Kasumi-1 (cell line): ENCODE data around the gene ANKRD33B.
"Not testable (repeated sequence)": the region's sequence is repeated elsewhere in the genome, so short reads cannot be mapped to it uniquely, and the experiment has no call there.

Experiments used
- DNase-seq, 2 experiments: peaks; one replicate each; lab custom pipeline; 2025; lab: John Stamatoyannopoulos, UW

ANKRD33B gene

DNA sequence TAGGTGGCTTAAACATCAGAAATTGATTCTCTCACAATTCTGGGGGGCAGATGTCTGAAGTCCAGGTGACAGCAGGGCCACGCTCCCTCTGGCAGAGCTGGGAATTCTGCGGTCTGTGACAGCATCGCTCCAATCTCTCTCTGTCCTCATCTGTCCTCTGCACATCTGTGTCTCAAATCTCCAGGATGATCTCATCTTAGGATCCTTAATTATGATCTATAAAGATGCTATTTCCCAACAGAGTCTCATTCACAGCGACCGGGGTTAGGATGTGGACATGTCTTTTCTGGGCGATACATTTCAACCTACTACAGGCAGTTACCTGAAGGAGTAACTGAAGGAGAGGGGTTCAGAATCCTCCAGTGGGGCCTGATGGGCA lies 31.4 kb downstream of the ANKRD33B start:
- DNase-seq, result no peak

DNA sequence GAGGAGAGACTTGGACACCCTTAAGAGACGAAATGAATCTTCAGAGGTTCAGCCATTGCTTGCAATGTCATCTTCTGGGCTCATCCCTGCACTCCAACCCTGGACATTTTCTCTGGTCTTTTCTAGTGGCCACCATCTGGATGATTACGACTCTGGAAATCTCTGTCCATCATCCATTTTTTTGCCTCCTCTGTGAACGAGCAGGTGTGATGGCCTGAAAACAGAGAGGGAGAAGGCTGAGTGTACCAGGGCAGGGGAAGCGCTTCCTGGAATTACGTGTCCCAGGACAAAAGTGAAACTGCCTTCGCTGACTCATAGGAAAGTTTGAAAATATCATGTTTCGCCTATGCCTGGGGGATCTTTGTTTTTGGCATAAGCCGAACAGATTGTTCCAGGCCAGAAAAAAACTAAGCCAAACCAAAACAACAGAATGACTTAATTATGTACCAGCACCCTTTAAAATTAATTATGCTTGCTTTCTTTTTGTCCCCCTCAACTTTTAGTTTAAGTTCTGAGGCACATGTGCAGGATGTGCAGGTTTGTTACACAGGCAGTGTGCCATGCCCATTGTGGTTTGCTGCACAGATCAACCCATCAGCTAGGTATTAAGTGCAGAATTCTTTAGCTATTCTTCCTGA lies 31.9 kb downstream of the ANKRD33B start:
- no peak for DNase-seq

DNA sequence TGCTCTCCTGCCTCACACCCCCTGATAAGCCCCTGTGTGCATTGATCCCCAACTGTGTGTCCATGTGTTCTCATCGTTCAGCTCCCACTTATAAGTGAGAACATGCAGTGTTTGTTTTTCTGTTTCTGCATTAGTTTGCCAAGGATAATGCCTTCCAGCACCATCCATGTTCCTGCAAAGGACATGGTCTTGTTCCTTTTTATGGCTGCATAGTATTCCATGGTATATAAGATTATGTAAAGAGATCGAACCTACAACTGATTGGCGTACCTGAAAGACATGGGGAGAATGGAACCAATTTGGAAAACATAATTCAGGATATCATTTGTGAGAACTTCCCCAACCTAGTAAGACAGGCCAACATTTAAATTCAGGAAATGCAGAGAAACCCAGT lies 32.4 kb downstream of the ANKRD33B start:
- DNase-seq, result no peak

DNA sequence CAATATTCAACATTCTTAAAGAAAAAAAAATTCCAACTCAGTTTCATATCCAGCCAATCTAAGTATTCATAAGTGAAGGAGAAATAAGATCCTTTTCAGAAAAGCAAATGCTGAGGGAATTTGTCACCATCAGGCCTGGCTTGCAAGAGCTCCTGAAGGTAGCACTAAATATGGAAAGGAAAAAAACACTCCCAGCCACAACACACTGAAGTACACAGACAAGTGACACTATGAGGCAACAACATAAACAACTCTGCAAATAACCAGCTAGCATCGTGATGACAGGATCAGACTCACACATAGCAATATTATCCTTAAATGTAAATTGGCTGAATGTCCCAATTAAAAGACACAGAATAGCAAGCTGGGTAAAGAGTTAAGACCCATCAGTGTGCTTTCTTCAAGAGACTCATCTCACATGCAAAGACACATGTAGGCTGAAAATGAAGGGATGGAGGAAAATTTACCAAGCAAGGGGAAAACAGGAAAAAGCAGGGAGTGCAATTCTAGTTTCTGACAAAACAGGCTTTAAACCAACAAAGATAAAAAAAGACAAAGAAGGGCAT lies 33.1 kb downstream of the ANKRD33B start:
- no peak for DNase-seq

GRCh38 chr5:10599113-10599512 lies 35.2 kb downstream of the ANKRD33B start:
- no peak for DNase-seq

DNA sequence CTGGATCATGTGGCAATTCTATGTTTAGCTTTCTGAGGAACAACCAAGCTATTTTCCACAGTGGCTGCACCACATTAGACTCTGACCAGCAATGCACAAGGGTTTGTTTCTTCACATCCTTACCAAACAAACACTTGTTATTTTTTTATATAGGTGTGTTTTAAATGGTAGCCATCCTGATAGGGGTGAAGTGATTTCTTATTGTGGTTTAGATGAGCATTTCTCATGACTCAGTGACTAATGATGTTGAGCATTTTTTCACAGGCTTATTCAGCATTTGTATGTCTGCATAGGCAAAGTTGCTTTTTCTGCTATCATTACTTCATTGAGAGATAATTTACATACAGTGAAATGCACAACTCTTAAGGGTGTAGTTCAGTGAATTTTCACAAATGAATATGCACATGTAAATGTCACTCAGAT lies 36.0 kb downstream of the ANKRD33B start:
- no peak for DNase-seq

- no peak for DNase-seq
These were observed 36.9 kb downstream of the ANKRD33B start for GRCh38 chr5:10600626-10601245.

- no peak for DNase-seq
These were observed 37.6 kb downstream of the ANKRD33B start for GRCh38 chr5:10601246-10602030.

- DNase-seq, result no peak
These were observed 38.3 kb downstream of the ANKRD33B start for GRCh38 chr5:10602031-10602806.

GRCh38 chr5:10604975-10605374 lies 41.1 kb downstream of the ANKRD33B start:
- DNase-seq, result no peak

DNA sequence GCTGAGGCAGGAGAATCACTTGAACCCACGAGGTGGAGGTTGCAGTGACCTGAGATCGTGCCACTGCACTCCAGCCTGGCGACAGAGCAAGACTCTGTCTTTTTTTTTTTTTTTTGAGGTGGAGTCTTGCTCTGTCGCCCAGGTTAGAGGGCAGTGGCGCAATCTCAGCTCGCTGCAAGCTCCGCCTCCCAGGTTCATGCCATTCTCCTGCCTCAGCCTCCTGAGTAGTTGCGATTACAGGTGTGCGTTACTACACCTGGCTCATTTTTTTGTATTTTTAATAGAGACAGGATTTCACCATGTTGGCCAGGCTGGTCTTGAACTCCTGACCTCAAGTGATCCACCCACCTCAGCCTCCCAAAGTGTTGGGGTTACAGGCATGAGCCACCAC lies 42.8 kb downstream of the ANKRD33B start:
- not testable (repeated sequence) for DNase-seq

DNA sequence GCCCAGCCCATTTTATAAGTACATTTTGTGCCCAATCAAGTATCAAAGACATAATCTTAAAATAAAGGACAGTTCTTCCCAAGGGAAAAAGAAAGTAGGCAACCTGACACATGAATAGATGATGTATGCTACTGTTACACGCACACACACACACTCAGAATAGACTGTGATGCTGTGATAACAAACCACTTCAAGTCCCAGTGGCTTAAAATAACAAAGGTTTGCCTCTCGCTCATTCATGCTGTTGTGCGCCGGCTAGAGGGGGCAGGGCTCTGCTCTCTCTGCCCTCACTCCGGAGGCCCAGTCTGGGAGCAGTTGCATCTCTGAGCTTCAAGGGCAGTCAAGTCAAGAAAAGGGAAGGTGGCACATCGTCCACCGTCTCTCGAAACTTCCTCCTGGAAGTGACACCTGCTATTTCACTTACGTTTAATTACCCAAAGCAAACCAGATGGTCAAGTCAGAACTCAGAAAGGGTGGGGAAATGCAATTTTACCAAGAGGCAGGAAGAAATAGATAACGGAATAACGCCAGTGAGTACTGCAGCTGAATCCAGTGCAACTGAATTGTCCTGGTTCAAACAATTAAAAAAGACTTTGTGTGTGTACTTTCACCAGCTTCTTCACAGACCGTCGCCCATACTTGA lies 43.3 kb downstream of the ANKRD33B start:
- peak; percentile 72 to 83 for DNase-seq

GRCh38 chr5:10607666-10608073 lies 43.8 kb downstream of the ANKRD33B start:
- peak; percentile 83 to 89 for DNase-seq

- DNase-seq, result not testable (repeated sequence)
These were observed 44.2 kb downstream of the ANKRD33B start for GRCh38 chr5:10608081-10608480.

DNA sequence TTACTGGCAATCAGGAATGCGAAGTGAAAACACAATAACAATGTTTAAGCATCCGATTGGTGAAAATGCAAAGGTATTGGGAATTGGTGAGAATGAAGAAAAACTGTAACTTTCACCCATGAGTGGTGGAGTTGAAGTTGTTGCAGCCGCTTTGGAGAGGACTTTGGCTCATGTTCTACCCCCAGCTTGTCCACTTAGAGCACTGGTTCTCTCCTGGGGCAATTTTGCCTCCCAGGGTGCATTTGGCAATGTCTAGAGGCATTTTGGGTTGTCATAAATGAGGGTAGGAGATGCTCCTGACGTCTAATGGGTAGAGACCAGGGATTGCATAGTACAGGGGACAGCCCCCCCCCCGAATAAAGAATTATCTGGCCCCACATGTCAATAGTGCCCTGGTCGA lies 46.2 kb downstream of the ANKRD33B start:
- no peak for DNase-seq

DNA sequence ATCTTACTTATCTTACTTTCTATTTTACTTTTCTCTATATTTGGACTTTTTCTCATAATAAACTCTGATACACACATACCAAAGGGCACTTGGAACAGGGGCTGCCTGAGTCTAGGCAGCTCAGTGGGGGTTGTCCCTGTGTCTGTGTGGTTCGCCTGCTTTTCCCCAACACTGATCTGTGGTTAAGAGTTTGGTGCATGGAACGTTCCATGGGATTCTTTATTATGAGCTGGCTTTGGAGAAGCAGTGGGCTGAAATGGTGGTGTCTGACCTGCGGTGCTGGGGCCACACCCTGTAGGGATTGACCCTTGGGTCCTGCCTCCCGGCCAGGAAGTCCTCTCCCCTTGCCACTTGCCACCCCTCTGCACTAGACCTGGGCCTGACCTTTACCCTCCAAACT lies 47.4 kb downstream of the ANKRD33B start:
- no peak for DNase-seq

DNA sequence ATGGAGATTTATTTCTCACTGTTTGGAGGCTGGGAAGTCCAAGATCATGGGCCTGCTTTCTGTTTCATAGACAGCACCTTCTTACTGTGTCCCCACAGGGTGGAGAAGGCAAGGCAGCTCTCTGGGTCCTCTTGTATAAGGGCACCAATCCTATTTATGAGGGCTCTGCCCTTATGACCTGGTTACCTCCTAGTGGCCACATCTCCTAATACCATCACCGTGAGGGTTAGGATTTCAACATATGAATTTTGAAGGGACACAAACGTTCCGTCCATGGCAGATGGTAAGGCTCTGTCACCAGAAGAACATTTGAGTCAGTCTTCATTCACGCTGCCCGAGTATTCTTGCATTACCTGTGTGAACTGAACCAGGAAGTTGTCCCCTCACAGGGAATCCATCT lies 48.4 kb downstream of the ANKRD33B start:
- no peak for DNase-seq

DNA sequence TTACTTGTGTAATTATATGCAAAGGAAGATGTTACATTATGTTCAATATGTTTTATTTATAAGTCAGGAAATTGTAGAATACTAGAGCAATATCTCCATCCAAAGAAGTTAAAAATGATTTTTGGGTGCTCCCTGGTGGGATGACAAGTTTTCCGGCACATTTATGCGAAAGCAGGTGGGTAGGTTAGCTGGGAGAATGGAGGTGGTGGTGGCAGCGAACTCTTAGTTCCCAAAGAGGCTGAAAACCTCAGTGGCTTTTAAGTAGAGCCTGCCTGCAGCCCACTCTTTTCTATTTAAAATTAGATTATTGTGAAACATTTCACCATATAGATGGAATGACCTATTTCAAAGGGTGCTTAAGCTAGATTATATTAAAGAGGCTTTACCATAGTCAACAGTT lies 51.8 kb downstream of the ANKRD33B start:
- DNase-seq, result no peak

- no peak for DNase-seq
These were observed 53.2 kb downstream of the ANKRD33B start for GRCh38 chr5:10617103-10617502.

DNA sequence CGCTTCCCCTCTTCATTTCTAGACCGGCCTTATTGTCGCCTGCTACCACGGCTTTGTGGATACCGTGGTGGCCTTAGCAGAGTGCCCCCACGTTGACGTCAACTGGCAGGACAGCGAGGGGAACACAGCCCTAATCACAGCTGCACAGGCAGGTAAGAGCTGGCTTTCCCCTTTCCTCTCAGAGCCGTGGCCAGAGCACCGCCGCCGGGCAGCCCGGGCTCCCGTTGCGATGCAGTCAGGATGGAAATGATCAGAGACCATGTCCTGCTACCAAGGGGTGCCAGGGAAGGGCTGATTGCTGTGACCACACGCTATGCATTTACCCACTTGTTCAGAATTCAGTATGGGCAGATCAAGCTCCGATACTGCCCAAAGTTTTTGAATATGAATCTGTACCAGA lies 54.4 kb downstream of the ANKRD33B start:
- no peak for DNase-seq

GRCh38 chr5:10619649-10620048 lies 55.8 kb downstream of the ANKRD33B start:
- no peak for DNase-seq

DNA sequence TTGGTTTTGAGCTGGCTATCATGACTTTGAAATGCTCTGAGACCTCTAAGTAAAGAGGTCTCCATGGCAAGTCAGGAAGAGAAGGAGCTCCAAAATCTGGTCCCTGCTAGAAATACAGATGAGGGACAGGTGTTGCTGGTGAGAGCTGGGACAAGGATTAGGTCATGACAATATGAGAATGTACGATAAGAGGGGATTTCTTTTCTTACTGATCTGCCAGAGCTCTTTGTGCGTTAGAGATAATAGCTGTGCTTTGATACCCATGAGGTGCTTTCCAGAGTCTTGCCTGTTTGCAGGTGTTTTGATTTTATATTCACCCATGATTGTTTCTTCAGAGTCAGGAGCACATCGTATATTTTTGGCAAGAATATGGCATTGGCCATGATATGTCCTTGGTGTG lies 56.5 kb downstream of the ANKRD33B start:
- no peak for DNase-seq
